Karpas-422 (cell line): ENCODE data around the gene SESN2. TPM values are rescaled to one million over a fixed set of nuclear protein-coding genes. Genes with fewer than 3 reads are reported as not detected.

Experiments used
- DNase-seq: peaks from one replicate; pipeline ENCODE4 v3.0.0-alpha.2; 2015
- H2AFZ ChIP-seq: fragments of 200-600 bp; sonication (generic); 2 replicates; pipeline ENCODE4 v1.6.1; 2014; ENCODE audit warnings: antibody characterized with exemption, low read length, mixed read lengths
- H3K27ac ChIP-seq: fragments of 200-600 bp; sonication (generic); 2 replicates; pipeline ENCODE4 v1.5.1; 2014; ENCODE audit warnings: mild to moderate bottlenecking, low read length, moderate library complexity
- H3K27me3 ChIP-seq: fragments of 200-600 bp; sonication (generic); 2 replicates; pipeline ENCODE4 v1.6.1; 2014; ENCODE audit warnings: low read length, mixed read lengths
- H3K36me3 ChIP-seq: fragments of 200-600 bp; sonication (generic); 2 replicates; pipeline ENCODE4 v1.6.1; 2014; ENCODE audit warnings: low read length, mixed read lengths; ENCODE audit not compliant: insufficient read depth
- H3K4me1 ChIP-seq: fragments of 200-600 bp; sonication (generic); 2 replicates; pipeline ENCODE4 v1.6.1; 2014; ENCODE audit warnings: mild to moderate bottlenecking, low read length, mixed read lengths
- H3K4me2 ChIP-seq: fragments of 200-600 bp; sonication (generic); 2 replicates; pipeline ENCODE4 v1.6.1; 2014; ENCODE audit warnings: low read length, low read depth, mild to moderate bottlenecking; ENCODE audit not compliant: poor library complexity, severe bottlenecking
- H3K4me3 ChIP-seq: fragments of 200-600 bp; sonication (generic); 2 replicates; pipeline ENCODE4 v1.5.1; 2014; ENCODE audit warnings: mild to moderate bottlenecking, antibody characterized with exemption, low read length, mixed read lengths
- H3K79me2 ChIP-seq: fragments of 200-600 bp; sonication (generic); 2 replicates; pipeline ENCODE4 v1.6.1; 2014; ENCODE audit warnings: mild to moderate bottlenecking, low read length, mixed read lengths
- H3K9ac ChIP-seq: fragments of 200-600 bp; sonication (generic); 2 replicates; pipeline ENCODE4 v1.6.0; 2014; ENCODE audit warnings: low read length
- H3K9me2 ChIP-seq: fragments of 200-600 bp; sonication (generic), shearing (Covaris generic); replicated peaks from 2 replicates; pipeline ENCODE4 v1.6.0; 2014; ENCODE audit warnings: mild to moderate bottlenecking, low read length, moderate library complexity; ENCODE audit not compliant: insufficient read depth
- H3K9me3 ChIP-seq: fragments of 300-700, 200-600 bp; sonication (generic); 2 replicates; pipeline ENCODE4 v1.6.1; 2014; ENCODE audit warnings: low read length, mixed read lengths
- H4K20me1 ChIP-seq: fragments of 200-600 bp; sonication (generic); 2 replicates; pipeline ENCODE4 v1.6.1; 2014; ENCODE audit warnings: mild to moderate bottlenecking, antibody characterized with exemption, low read length, low read depth; ENCODE audit not compliant: insufficient read depth
- total RNA-seq: library from RNA; depleted of rRNA; stranded (reverse); fragments of >200 nt; shearing (Covaris generic); gene quantifications from 2 replicates; pipeline ENCODE4 v1.2.3, GENCODE V29; 2014; ENCODE audit warnings: low replicate concordance

Gene SESN2
- total RNA-seq, 1 experiment from 2014 or later = 35.1 TPM

GRCh38 chr1:28235755-28236655 is 23.3 kb upstream of the SESN2 start, which contains the start of gene ATP5IF1:
Gene ATP5IF1 (plus strand): TSS chr1:28236124. CDS start chr1:28236184, 60 bp downstream.
- peaks cover 8% of the 10 kb centered on the region; the same call in 1 of the 2 replicates for H4K20me1 ChIP-seq
- no peaks in the 10 kb centered on the region for H3K9me3 ChIP-seq
- H3K9ac ChIP-seq = peak within 1 kb of the TSS; percentile 97
- H3K4me1 ChIP-seq = peaks cover 39% of the 10 kb centered on the region
- peaks cover 8% of the 10 kb centered on the region; the same call in 1 of the 2 replicates for H3K36me3 ChIP-seq
- H3K9me2 ChIP-seq = no peaks in the 10 kb centered on the region
- H3K27ac ChIP-seq = peak within 1 kb of the TSS; percentile 64
- H2AFZ ChIP-seq = peak within 1 kb of the TSS; percentile 73
- peak within 1 kb of the TSS; percentile 85 for H3K4me2 ChIP-seq
- peak within 1 kb of the TSS; percentile 97 for H3K4me3 ChIP-seq
- peaks cover 45% of the 10 kb centered on the region for H3K79me2 ChIP-seq
- peak; percentile 99 for DNase-seq
- H3K27me3 ChIP-seq = no peaks in the 10 kb centered on the region

DNA sequence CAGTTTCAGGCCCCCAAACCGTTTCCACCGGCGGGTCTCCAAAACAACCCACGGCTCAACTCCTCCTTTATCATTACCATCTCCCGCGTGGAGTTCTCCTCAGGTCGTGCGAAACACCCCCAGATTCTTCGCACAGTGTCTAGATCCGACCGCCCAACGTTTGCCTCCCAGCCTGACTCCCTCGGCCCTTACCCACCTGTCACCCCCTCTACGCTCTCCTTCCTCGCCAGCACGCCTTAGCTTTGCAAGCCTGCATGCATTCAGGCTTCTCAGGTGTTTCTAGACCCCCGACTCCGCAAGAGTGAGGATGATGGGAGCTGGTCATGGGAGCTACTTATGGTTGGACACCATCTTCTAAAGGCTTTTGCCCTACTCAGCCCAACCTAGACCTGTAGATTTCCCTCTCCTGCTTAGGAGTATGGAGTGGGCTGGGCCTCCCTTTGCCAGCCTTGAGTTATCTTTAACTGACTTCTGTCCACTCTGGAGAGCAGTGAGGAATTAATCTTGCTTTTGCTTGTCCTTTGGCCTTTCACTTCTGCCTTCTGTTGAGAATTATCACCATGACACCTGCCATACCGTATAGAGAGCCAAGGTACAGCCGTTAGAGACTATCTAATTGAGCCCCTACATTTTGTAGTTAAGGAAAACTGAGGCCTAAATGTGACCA is 22.5 kb upstream of the SESN2 start:
- Histone ChIP-seq H3K36me3 (peaks cover 7% of the 10 kb centered on the region; the same call in 1 of the 2 replicates), H3K9ac (peak overlapping the region; percentile 97), H3K4me2 (peak overlapping the region; percentile 85), H3K4me1 (peaks cover 31% of the 10 kb centered on the region), H2AFZ (no peak overlapping the region), H4K20me1 (peaks cover 8% of the 10 kb centered on the region; the same call in 1 of the 2 replicates), H3K9me3 (no peaks in the 10 kb centered on the region), H3K79me2 (peaks cover 37% of the 10 kb centered on the region), H3K9me2 (no peaks in the 10 kb centered on the region), H3K27me3 (no peaks in the 10 kb centered on the region), H3K27ac (peak overlapping the region; percentile 64), H3K4me3 (peak overlapping the region; percentile 97)
- DNase-seq = peak; percentile 52

DNA sequence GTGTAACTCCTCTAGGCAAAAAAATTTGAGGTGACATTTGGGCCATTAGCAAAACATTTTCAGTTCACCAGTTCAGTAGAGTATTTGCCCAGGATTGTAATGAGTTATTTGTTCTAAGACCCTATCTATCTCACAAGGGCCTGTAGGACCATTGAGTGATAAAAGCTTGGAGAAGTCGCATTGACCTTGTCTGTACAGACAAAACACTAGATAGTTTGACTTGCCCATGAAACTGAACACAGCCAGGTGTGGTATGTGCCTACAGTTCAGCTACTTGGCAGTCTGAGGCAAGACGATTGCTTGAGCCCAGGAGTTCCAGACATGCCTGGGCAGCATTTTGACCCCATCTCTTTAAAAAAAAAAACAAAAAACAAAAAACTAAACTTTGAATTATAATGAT is 20.3 kb upstream of the SESN2 start:
- peaks cover 10% of the 10 kb centered on the region; the same call in 1 of the 2 replicates for H3K36me3 ChIP-seq
- no peaks in the 10 kb centered on the region for H4K20me1 ChIP-seq
- no peak for DNase-seq
- H3K9ac ChIP-seq = no peak overlapping the region
- no peaks in the 10 kb centered on the region for H3K9me3 ChIP-seq
- peaks cover 31% of the 10 kb centered on the region for H3K4me1 ChIP-seq
- H3K27me3 ChIP-seq = no peaks in the 10 kb centered on the region
- no peak overlapping the region for H3K4me2 ChIP-seq
- H3K9me2 ChIP-seq = no peaks in the 10 kb centered on the region
- no peak overlapping the region for H3K4me3 ChIP-seq
- peak overlapping the region; percentile 54 for H3K27ac ChIP-seq
- H3K79me2 ChIP-seq = peaks cover 29% of the 10 kb centered on the region
- no peak overlapping the region for H2AFZ ChIP-seq

GRCh38 chr1:28240024-28240423 is 19.3 kb upstream of the SESN2 start:
- no peaks in the 10 kb centered on the region for H3K9me2 ChIP-seq
- DNase-seq = no peak

GRCh38 chr1:28241638-28242241 is 17.6 kb upstream of the SESN2 start:
- H3K9me2 ChIP-seq = no peaks in the 10 kb centered on the region
- H3K36me3 ChIP-seq = peaks cover 12% of the 10 kb centered on the region; the same call in 1 of the 2 replicates
- H3K9me3 ChIP-seq = no peaks in the 10 kb centered on the region
- no peak overlapping the region for H3K27ac ChIP-seq
- no peak overlapping the region for H3K9ac ChIP-seq
- peaks cover 44% of the 10 kb centered on the region for H3K4me1 ChIP-seq
- H3K4me2 ChIP-seq = no peak overlapping the region
- no peaks in the 10 kb centered on the region for H4K20me1 ChIP-seq
- H3K4me3 ChIP-seq = no peak overlapping the region
- H3K79me2 ChIP-seq = peaks cover 37% of the 10 kb centered on the region
- H2AFZ ChIP-seq = no peak overlapping the region
- DNase-seq = no peak
- no peaks in the 10 kb centered on the region for H3K27me3 ChIP-seq

More at GRCh38 chr1:28240024-28240423, 19.3 kb upstream of the SESN2 start:
- no peak overlapping the region for H3K4me3 ChIP-seq
- no peak overlapping the region for H2AFZ ChIP-seq
- no peak overlapping the region for H3K4me2 ChIP-seq
- peaks cover 12% of the 10 kb centered on the region; the same call in 1 of the 2 replicates for H3K36me3 ChIP-seq
- no peak overlapping the region for H3K27ac ChIP-seq
- H3K27me3 ChIP-seq = no peaks in the 10 kb centered on the region
- H3K79me2 ChIP-seq = peaks cover 37% of the 10 kb centered on the region
- H4K20me1 ChIP-seq = no peaks in the 10 kb centered on the region
- peaks cover 41% of the 10 kb centered on the region for H3K4me1 ChIP-seq
- H3K9ac ChIP-seq = no peak overlapping the region
- no peaks in the 10 kb centered on the region for H3K9me3 ChIP-seq

DNA sequence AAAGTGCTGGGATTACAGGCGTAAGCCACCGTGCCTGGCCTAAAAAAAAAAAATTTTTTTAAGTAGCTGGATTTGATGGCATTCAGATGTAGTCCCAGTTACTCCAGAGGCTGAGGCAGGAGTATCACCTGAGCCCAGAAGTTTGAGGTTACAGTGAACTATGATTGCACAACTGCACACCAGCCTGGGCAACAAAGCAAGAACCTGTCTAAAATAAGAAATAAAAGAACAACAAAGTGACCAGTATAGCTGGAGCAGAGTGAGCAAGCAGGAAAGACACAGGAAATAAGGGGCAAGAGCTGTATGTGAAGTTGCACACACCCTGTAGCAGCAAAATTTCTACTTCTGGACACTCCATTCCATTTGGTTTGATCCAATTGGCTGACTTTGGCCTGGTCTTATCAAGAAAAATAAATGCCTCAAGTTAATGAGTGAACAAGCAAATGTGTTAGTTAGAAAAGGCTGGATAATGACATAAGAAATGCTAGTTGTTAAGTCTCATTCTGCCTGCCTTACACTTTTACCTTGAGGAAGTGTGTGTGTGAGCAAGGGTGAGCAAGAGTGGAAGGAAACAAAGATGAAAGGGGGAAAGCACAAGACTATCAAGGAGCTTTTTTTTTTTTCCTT is 15.5 kb upstream of the SESN2 start:
- Histone ChIP-seq H3K9ac (0 out of 2 replicates have a peak overlapping the region, but pooled peaks have one; percentile 76), H3K4me2 (no peak overlapping the region), H3K4me1 (peaks cover 43% of the 10 kb centered on the region), H3K9me3 (no peaks in the 10 kb centered on the region), H3K27me3 (no peaks in the 10 kb centered on the region), H3K36me3 (peaks cover 5% of the 10 kb centered on the region; the same call in 1 of the 2 replicates), H3K4me3 (no peak overlapping the region), H4K20me1 (no peaks in the 10 kb centered on the region), H2AFZ (no peak overlapping the region), H3K27ac (peak overlapping the region; percentile 88), H3K79me2 (peaks cover 22% of the 10 kb centered on the region), H3K9me2 (no peaks in the 10 kb centered on the region)
- no peak for DNase-seq

DNA sequence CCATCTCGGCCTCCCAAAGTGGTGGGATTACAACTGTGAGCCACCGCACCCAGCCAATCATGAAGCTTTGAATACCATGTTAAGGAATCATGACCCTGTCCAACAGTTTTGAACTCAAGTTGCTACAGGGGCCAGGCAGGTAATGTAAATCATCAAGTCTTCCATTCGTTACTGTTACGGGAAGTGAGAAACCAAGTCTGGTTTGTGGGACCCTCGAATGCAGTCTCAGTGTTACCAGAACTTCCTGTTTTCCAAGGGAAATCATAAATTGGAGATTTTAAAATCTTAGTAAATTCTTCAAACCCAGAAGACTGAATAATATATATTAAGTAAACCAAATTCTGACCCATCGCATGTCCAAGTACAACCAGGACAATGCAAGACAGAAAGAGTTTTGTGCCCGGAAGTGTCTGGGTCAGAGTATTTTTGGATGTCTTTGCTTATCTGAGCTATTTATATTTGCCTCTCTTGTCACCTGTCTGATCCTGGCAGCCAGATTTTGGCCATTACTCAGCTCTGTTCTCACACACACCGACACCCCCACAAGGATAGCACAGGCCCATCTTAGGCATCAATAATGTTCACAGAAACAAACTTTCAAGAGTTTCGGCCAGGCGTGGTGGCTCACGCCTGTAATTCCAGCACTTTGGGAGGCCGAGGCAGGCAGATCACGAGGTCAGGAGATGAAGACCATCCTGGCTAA is 14.6 kb upstream of the SESN2 start:
- peak overlapping the region; percentile 56 for H3K4me3 ChIP-seq
- DNase-seq = peak; percentile 77
- no peaks in the 10 kb centered on the region for H4K20me1 ChIP-seq
- H3K36me3 ChIP-seq = peaks cover 5% of the 10 kb centered on the region; the same call in 1 of the 2 replicates
- H3K9me3 ChIP-seq = no peaks in the 10 kb centered on the region
- H2AFZ ChIP-seq = no peak overlapping the region
- H3K79me2 ChIP-seq = peaks cover 22% of the 10 kb centered on the region
- peak overlapping the region; percentile 76 for H3K9ac ChIP-seq
- peak overlapping the region; percentile 88 for H3K27ac ChIP-seq
- no peaks in the 10 kb centered on the region for H3K9me2 ChIP-seq
- H3K4me2 ChIP-seq = peak overlapping the region; percentile 78
- no peaks in the 10 kb centered on the region for H3K27me3 ChIP-seq
- H3K4me1 ChIP-seq = peaks cover 48% of the 10 kb centered on the region
